Activated naive CD4-positive, alpha-beta T cell treated with anti-CD3 and anti-CD28 coated beads, Interleukin-2, amount 50 U/mL, for 72 hours (primary cell): ENCODE results near the gene MICALL2. TPM values are rescaled to one million over a fixed set of nuclear protein-coding genes. Genes with fewer than 3 reads are reported as not detected.

Source experiments
- ATAC-seq, 2 donors: fragments of 150-1000 bp; cut with Tn5 transposase; 2 replicates each; pipeline ENCODE4 v1.10.0; 2021; ENCODE audit warnings: mild to moderate bottlenecking in 2 of 2, moderate library complexity in 2 of 2
- DNase-seq, 2 donors: peaks; one replicate each; pipeline ENCODE4 v3.0.0; 2021 to 2022; ENCODE audit warnings: low spot score in 2 of 2
- H3K27ac Mint-ChIP-seq, 2 donors: one replicate each; pipeline ENCODE4 v1.8.0; 2022; ENCODE audit warnings: mild to moderate bottlenecking in 2 of 2, mixed read lengths in 2 of 2
- H3K36me3 Mint-ChIP-seq, 2 donors: one replicate each; pipeline ENCODE4 v1.8.0; 2022; ENCODE audit warnings: mixed read lengths in 2 of 2
- H3K9me3 Mint-ChIP-seq, 2 donors: one replicate each; pipeline ENCODE4 v1.8.0; 2022; ENCODE audit warnings: mixed read lengths in 2 of 2
- total RNA-seq, 2 donors: library from RNA; stranded (reverse); gene quantifications; one replicate each; pipeline ENCODE4 v1.2.3, GENCODE V29; 2022

MICALL2 gene
- total RNA-seq, 2 donors from 2014 or later: 1.4 to 9.1 TPM

DNA sequence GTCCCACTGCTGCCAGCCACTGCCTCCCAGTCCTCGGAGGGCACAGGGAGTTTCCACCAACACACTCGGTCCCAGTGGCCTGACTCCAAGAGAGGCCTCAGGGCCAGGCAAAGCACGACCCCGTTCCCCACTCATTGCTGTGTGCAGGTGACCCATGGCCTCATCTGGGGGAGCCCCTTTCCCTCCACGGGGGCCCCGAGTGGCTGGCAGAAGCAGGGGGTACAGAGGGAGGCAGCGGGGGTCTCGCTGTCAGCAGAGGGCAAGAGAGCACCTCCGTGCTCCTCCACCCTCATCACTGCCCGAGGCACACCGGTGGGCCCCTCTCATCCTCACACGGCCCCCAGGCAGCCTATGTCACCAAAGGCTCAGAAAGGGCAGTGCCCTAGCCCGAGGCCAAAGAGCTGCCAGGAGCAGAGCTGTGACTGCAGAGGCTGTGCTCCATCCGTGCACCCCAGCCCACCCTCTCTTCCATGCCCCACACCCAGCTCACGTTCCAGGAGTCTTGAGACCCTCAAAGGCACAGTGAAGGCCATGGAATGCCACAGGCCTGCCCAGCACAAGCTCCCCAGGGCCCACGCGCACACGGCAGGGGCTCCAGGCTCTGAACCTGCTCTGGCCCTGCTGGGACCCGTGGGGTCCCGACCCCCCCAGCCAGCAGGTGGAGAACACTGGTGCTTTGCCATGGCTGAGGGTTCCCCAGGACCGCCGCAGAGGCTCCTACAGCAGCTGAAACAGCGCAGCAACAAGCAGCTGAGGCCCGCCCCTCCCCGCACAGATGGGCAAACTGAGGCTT lies 25.9 kb downstream of the MICALL2 start:
- ATAC-seq (no peak), DNase-seq (no peak)
- Mint-ChIP-seq H3K9me3 (no peaks in the 10 kb centered on the region), H3K27ac (no peak overlapping the region), H3K36me3 (no peaks in the 10 kb centered on the region)

DNA sequence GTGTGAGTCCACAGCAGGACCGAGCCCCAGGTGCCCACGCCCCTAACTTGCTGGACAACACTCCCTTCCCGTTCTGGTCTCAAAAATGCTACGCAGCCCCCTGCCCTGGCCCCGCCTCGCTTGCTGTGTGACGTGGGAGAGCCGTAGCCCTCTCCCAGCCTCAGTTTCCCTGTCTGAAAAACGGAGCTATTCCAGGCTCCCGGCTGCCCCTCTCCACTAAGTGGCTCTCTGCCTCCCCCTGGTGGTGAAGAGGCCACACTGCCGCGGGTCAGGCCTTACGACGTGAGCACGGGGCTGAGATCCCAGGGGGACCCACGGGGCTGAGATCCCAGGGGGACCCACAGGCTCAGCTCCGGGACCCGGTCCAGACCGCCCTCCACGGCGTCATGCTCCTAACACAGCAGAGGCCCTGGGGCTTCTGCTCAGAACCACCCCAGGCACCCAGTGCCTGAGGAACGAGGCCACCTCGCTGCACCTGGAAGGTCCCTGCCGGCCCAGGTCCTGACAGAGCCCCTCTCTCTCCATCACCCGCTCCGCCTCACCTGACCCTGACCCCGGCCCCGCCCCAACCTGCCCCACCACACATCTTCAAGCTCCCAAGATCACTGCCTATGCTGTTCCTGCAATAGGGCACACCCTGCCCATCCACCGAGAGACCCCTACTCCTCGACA lies 26.7 kb downstream of the MICALL2 start:
- peak; percentile 71 to 92 for DNase-seq
- peak; percentile 80 to 86 for ATAC-seq
- Mint-ChIP-seq H3K9me3 (no peaks in the 10 kb centered on the region), H3K27ac (no peak overlapping the region), H3K36me3 (no peaks in the 10 kb centered on the region)

DNA sequence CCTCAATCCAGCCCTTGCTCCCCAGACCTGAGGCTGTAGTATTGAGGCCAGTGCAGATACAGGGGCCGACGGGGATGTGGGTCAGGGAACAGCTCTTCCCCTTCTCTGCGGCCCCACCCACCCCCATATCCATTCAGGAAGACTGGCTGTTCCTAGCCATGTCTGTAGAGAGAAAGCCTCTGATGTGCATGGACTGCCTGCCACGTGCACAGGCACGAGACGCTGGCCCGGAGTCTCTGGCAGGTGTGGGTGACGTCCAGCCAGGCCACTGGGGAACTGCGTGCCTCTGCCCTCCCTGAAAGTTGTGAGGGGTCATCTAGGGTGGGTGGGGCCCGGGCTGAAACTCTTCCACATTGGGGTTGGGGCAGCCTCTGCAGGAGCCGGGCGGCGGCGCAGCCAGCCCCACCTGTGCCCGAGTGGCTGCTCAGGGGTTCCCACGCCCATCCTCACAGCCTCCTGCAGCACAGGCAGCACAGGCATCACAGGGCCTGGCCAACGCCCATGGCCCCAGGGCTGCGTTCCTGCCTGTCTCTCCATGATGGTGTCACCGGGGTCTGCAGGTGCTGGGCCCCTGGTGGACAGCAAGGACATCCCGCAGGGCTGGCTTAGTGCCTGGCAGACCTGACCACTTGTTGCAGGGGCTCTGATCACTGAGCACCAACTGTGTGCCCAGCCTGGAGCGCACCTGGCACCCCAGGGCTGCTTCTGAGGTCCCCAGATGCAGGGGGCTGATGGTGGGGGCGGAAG lies 27.5 kb downstream of the MICALL2 start:
- DNase-seq: no peak
- no peaks in the 10 kb centered on the region for H3K9me3 Mint-ChIP-seq
- ATAC-seq: peak; percentile 16 to 21
- no peak overlapping the region for H3K27ac Mint-ChIP-seq
- H3K36me3 Mint-ChIP-seq: no peaks in the 10 kb centered on the region

DNA sequence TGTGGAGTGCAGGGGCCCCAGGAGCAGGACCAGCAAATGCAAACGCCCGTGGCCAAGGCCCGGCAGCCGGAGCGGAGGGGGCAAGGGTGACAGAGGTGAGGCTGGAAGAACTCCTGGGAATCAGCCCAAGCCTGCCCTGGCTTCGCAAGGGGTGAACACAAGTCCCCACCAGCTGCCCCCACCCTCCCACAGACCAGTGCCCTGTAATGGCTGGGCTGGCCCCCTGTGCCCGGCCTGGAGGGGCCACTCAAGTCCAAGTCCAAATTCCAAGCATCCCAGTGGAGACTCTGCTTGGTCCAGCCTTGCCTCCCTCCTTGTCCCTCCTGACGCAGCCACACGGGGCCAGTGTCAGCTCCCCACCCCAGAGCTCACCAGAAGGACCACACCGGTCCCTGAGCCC lies 28.0 kb downstream of the MICALL2 start:
- Mint-ChIP-seq H3K36me3 (no peaks in the 10 kb centered on the region), H3K27ac (no peak overlapping the region), H3K9me3 (no peaks in the 10 kb centered on the region)
- DNase-seq (no peak), ATAC-seq (no peak)

DNA sequence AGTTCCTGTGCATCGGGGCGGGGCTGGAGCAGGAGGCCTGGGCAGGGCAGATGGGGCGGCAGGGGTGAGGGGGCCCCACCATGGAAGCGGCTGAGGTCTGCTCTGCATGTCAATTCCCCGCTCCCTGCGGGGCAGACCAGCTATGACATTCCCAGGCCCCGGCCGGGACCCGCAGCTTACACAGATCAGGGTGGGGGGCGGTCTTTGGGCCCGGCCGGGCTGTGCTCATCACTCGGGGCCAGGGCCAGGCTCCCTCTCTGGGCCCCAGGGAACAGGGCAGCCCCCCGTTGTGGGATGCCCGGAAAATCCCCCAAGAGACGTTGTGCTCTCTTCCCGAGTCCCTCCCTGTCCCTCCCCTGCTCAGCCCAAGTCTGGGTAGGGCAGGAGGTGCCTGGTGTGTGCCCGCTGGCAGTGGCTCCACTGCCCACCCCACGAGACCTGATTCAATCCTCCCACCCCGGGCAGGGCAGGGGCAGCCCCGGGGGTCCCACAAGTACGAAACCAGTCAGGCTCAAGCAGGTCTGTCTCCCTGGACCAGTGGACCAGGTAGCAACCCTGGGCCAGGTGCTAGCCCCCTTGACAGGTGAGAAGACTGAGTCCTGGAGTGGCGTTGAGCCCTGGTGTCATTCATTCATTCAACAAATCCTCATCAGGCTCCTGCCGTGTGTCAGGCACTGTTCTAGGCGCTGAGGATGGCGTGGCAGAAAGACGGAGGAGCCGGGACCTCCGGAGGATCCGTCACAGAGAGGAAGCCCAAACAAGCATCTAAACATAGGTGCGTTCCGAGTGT lies 29.0 kb downstream of the MICALL2 start:
- DNase-seq (no peak), ATAC-seq (no peak)
- Mint-ChIP-seq H3K9me3 (no peaks in the 10 kb centered on the region), H3K36me3 (no peaks in the 10 kb centered on the region), H3K27ac (no peak overlapping the region)

DNA sequence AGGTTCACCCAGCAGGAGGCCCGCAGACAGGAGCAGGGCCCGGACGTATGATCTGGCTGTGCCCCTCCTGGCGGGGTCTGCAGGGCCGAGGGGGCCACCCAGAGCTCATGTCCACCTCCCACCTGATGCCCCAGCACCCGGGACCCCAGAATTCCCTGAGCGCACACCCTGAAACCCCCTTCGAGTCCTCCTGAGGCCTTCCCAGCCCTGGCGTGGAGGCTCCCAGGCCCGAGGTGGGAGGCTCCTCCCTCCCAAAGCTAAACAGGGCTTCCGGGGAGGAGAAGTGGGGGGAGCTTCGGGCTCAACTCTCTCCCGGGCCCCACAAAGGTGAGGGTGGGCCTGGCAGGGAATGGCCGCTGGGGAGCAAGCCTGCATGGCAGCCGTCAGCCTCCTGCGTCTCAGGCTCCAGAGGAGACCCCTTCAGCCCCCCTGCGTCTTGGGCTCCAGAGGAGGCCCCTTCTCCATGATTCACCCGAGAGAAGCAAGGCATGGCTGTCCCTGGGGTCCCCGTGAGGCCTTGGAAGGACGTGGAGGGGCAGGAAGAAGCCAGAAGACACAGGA lies 30.2 kb downstream of the MICALL2 start:
- Mint-ChIP-seq H3K9me3 (no peaks in the 10 kb centered on the region), H3K36me3 (no peaks in the 10 kb centered on the region), H3K27ac (no peak overlapping the region)
- DNase-seq: no peak
- no peak for ATAC-seq

DNA sequence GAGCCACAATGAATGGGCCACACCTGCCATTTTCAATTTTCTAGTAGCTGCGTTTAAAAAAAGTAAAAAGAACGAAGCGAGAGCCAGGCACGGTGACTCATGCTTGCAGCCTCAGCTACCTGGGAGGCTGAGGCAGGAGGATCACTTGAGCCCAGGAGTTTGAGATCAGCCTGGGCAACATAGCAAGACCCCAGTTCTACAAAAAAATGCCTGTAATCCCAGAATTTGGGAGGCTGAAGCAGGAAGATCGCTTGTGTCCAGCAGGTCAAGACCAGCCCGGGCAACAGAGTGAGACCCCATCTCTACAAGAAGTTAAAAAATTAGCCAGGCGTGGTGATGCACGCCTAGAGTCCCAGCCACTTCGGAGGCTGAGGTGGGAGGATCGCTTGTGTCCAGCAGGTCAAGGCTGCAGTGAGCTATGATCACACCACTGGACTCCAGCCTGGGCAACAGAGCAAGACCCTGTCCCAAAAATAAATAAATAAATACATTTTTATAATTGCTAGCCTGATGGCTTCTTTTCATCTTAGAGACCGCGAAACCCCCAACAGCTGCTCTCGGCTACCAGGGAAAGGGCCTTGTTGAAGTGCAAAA lies 32.1 kb downstream of the MICALL2 start:
- no peak for ATAC-seq
- no peak overlapping the region for H3K27ac Mint-ChIP-seq
- no peaks in the 10 kb centered on the region for H3K36me3 Mint-ChIP-seq
- no peak for DNase-seq
- H3K9me3 Mint-ChIP-seq: no peaks in the 10 kb centered on the region

DNA sequence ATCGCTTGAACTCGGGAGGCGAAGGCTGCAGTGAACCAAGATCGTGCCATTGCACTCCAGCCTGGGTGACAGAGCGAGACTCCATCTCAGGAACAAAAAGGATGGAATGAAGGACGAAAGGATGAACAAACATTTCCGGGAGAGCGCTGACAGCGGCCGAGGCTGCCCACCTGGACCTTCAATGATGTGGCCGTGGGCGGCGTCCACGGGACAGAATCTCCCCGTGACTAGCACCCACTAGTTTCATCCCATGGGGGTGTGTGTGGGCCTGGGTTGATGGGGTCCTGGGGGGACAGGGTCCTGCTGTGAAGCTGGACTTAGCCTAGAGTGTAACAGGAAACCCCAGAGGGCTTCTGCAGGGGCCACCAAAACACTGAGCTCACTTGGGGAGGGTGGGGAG lies 32.8 kb downstream of the MICALL2 start:
- DNase-seq (no peak), ATAC-seq (no peak)
- Mint-ChIP-seq H3K27ac (no peak overlapping the region), H3K36me3 (no peaks in the 10 kb centered on the region), H3K9me3 (no peaks in the 10 kb centered on the region)

DNA sequence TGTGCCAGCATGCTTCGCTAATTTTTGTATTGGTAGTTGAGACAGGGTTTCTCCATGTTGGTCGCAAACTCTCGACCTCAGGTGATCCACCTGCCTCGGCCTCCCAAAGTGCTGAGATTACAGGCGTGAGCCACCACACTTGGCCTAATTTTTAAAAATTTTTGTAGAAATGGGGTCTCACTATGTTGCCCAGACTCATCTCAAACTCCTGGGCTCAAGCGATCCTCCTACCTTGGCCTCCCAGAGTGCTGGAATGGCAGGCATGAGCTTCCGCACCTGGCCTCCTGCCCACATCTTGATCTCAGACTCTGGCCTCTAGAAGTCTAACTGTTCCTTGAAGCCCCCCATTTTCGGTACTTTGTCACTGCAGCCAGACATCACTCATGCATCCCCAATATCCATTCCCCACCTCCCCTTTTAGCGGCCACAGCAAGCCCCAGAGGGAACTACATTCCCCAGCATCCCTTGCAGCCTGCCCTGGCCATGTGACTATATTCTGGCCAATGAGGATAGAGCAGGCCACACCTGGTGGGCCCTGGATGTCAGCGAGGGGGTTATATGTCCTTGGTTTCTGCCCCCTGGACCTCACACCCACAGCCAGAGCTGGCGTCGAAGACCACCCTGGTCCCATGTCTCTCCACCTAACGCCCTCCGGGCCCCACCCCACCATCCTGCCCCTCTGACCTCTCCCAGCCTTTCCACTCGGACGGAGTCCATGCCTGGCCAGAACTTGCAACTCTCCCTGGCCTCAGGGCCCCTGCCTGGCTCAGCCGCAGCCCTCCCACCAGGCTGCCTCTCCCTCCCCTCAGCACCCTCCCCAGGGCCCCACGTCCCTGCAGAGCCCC lies 33.8 kb downstream of the MICALL2 start:
- no peaks in the 10 kb centered on the region for H3K36me3 Mint-ChIP-seq
- H3K9me3 Mint-ChIP-seq: no peaks in the 10 kb centered on the region
- no peak overlapping the region for H3K27ac Mint-ChIP-seq
- ATAC-seq: peak in 1 of 2 donors; percentile 37
- no peak for DNase-seq

DNA sequence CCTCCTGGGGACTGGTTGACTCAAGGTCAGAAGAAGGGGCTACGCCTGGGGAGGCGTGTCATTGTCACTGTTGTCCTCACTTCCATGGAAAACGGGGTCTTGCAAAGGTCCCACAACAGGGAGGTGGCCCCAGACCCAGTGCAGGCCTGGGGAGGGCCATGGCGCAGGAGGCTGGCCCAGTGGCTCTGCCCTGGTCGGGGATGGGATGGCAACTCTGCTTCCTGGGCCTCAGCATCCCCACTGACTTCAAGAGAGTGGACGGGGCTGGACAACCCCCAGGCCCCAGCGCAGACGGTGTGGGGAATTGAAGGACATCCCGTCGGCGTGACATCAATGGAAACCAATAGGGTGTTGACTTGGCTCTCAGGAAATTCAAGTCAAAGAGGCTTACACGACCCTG lies 35.2 kb downstream of the MICALL2 start:
- Mint-ChIP-seq H3K27ac (no peak overlapping the region), H3K9me3 (no peaks in the 10 kb centered on the region)

GRCh38 chr7:1423264-1423811 lies 35.9 kb downstream of the MICALL2 start:
- H3K9me3 Mint-ChIP-seq: no peaks in the 10 kb centered on the region
- H3K36me3 Mint-ChIP-seq: no peaks in the 10 kb centered on the region
- DNase-seq (no peak), ATAC-seq (no peak)
- H3K27ac Mint-ChIP-seq: peak overlapping the region in 1 of 2 donors; percentile 60

More for the DNA sequence above, 35.2 kb downstream of the MICALL2 start:
- H3K36me3 Mint-ChIP-seq: no peaks in the 10 kb centered on the region
- no peak for ATAC-seq
- DNase-seq: no peak

DNA sequence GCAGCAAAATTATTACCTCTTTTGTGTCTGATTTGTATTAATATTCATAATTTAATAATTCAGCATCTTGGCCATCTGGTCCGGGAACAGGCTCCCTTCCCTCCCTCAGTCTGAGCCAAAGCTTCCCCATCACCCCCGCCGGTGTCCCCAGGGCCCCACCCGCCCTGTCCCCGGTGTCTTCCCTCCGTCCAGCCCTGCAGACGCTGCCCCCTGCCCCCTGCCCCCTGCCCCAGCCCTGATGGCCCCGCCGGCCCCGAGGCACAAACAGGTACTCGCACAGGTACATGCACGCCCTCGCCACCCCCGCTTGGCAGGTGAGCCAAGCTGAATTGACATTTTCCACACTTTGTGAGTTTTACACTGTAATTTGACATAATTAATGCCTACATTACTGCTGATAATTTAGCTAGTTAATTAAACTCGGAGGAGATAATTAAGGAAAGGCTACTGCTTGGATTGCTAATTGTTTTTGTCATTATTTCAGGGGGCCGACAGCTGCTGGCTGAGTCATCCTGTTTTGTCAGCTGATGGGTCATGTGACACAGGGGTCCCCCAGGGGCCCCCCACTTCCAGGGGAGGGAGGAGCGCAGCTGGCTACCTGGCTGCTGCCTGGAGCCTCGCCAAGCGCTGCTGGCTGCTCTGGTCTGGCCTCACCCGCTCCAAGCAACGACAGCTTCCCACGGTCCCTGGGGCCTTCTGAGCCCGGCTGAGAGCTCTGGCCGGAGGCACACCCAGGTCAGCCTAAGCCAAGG lies 36.6 kb downstream of the MICALL2 start:
- Mint-ChIP-seq H3K9me3 (no peaks in the 10 kb centered on the region), H3K27ac (no peak overlapping the region), H3K36me3 (no peaks in the 10 kb centered on the region)
- no peak for DNase-seq
- no peak for ATAC-seq

DNA sequence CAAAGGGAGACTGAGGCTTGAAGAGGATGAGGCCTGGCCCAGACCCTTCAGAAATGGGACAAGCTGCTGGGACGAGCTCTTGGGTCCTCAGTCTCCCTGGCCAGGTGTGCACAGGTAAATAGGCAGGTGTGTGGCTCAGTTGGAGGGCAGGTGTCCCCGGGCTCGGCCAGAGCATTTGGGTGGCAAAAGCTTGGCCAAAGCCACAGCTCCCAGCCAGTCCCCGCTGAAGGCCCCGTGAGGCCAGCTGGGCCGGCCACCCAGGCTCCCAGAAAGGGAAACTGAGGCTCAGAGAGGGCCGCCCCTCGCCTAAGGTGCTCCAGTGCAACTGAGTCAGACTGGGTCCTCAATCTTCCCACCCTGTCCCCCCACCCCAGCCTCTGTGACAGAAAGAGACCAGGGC lies 37.3 kb downstream of the MICALL2 start:
- ATAC-seq: no peak

DNA sequence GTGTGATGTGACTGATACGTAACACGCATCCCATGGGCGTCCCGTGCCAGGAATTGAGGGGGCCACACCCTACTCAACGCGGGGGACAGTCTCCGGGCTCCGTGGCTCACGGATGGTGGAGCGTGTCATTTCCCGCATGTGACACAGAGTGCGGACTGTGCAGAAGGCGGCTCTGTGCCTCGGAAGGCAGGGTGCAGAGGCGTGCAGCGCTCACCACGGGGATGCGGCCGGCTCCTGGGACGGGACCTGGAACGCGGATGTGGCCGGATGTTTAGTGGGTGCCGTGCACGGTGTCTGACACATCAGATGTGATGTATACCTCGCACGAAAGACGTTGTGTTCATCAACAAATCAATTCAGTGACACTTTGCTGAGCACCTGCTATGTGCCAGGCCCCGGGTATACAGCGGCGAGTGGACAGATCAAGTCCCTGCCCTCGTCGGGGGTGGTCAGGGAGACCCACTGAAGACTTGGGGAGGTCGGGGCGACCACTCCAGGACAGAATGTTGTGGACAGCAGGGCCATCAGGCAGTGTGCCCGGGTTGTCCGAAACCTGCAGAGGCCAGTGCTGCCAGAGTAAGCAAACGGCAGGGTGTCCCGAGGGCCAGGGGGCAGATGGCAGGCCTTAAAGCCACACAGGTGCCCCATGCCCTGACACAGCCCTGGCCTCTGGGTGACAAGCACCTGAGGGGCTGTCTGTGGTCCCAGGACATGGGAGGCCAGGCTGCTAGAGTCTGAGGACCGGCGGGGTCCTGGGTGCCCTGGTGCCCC lies 38.1 kb downstream of the MICALL2 start:
- ATAC-seq: no peak
- Mint-ChIP-seq H3K27ac (no peak overlapping the region), H3K36me3 (no peaks in the 10 kb centered on the region)

More for the DNA sequence above, 37.3 kb downstream of the MICALL2 start:
- H3K36me3 Mint-ChIP-seq: no peaks in the 10 kb centered on the region
- no peaks in the 10 kb centered on the region for H3K9me3 Mint-ChIP-seq
- no peak for DNase-seq
- no peak overlapping the region for H3K27ac Mint-ChIP-seq

More for the DNA sequence above, 38.1 kb downstream of the MICALL2 start:
- no peak for DNase-seq
- H3K9me3 Mint-ChIP-seq: no peaks in the 10 kb centered on the region
